ENCODE measurements around the gene PRPF40B.
A peak's percentile ranks its signal among the peaks of the same experiment; 100 is the strongest.
"Not testable (repeated sequence)": the region's sequence is repeated elsewhere in the genome, so short reads cannot be mapped to it uniquely, and the experiment has no call there.

PRPF40B gene

DNA sequence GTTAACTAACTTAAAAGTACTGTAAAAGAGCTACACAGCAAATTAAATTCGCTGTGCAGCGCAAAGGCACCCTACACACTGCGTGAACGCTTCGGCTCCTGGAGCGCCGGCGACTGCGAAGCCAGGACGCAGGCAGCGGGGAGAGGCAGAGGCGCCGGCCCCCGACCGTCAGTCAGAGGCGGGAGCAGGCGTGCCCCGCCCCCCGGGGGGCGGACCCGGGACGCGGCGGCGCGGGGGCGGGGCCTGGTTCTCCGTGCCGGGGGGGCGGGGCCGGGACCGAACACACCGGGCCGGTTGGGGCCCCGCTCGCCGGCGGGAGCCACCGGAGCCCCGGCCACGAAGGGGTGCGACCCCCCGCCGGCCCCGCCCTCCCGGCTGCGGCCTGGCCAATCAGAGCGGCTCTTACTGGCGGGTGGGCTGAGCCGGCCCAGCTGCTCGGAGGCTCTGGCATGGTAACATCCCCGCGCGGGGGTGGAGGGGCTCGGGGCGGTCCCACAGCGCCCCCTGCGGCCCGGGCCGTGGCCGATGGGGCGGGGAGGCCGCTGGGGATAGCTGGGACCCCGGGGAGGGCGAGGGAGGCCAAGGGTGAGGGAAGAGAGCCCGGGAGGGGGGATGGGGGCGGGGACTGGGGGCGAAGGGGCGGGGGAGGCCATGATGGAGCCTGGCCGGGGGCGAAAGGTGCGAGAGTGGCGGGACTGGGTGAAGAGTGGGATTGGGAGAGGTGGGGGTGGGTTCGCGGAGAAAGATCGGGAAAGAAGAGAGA is at the start of gene PRPF40B:
PRPF40B (plus strand) TSS at position 420 of the 763 bp plus-strand sequence; CDS start at position 450, 30 bp downstream.
- peak; percentile 49 for DNase-seq

- DNase-seq: no peak
Observed at GRCh38 chr12:49577589-49578315, 45.6 kb upstream of the PRPF40B start.

GRCh38 chr12:49578471-49579112 is 44.8 kb upstream of the PRPF40B start:
- no peak for DNase-seq

DNA sequence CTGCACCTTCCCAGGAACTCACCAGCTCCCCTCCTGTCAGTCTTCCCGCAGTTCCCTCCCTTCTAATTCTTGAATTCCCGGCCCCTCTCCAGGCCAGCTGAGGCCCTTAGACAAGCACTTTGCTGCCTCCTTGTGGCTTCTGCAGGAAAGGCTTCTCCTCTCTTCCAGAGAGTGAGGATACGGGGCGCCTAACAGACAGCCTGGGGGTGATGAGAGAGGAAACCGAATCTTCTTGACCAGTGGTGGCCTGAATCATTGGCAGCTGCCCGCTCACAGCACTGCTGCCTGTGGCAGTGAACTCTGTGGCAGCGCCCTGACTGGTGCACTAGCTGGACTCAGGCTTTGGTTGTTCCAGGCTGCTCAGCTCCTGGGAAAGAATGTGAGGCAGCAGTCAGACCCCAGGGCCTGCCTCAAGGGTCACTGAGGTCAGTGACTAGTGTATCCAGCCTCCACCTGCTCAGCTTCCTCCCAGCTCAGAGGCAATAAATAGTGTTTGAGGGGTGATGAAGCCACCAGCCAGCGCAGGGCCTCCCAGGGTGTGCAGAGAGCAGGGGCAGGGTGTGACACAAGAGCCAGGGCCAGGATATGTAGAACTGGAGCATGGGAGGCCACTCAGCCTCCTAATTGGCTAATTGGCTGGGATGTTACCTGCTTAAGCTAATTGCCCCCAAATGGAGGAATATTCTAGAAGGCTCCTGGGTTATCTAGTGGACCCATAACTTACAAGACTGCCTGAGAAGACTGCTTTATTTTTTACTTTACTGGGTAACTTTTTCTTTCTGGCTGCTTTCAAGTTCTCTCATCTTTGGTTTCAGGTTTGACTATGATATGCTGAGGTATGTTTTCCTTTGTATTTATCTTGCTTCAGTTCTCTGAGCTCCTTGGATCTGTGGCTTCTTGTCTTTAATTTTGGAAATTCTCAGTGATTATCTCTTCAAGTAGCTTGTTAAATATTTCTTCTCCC is 42.5 kb upstream of the PRPF40B start:
- peak; percentile 82 for DNase-seq

- no peak for DNase-seq
Observed at GRCh38 chr12:49582201-49582600, 41.2 kb upstream of the PRPF40B start.

- no peak for DNase-seq
Observed at GRCh38 chr12:49582850-49583249, 40.5 kb upstream of the PRPF40B start.

DNA sequence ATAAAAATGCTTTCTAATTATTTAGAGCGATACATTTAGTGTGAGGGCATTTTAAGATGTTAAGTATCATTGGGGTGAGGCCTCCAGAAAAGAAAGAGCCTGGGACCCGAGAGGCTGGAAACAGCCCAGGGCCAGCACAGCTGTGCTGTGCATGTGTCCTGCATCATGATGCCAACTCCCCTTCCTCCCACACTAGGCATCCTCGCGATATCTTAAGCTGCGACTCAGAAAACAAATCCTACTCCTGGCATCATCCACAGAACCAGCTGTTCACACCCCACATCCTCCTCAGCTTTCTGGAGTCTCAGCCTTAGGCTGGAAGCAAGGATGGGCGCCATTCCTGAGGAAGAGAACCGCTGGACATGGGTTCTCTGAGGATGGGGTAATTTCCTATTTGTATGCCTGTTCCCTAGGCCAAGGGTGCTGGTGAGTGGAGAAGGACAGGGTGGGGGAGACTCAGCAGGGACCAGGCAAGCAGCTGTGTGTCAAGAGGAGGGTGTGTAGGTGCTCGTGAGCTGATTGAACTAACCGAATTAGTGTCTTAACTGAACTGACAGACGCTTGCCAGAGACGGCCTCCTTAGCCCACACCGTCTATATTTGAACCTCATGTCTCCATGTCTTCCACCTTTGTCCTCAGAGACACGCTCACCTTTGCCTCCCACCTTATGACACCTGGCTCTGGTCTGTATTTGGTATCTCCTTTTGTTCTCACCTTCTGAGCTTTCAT is 39.8 kb upstream of the PRPF40B start:
- DNase-seq: no peak

DNA sequence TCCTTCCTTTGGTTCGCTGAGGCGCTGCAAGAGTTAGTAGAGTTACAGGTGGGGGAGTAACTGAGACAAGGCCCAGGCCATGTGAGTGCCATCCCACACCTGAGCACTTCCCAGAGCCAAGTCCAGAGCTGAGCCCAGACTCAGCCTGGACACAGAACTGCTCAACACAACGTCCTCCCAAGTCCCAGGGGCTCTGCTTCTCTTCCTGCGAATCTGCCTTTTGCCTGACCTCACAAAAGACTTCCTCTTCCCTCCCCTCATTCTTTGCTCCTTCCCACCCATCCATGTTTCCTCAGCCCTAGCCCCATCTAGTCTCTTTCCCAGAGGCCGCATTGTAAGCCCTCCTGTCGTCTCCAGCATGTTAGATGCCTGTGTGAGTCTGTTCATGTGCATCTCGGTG is 38.8 kb upstream of the PRPF40B start:
- no peak for DNase-seq

DNA sequence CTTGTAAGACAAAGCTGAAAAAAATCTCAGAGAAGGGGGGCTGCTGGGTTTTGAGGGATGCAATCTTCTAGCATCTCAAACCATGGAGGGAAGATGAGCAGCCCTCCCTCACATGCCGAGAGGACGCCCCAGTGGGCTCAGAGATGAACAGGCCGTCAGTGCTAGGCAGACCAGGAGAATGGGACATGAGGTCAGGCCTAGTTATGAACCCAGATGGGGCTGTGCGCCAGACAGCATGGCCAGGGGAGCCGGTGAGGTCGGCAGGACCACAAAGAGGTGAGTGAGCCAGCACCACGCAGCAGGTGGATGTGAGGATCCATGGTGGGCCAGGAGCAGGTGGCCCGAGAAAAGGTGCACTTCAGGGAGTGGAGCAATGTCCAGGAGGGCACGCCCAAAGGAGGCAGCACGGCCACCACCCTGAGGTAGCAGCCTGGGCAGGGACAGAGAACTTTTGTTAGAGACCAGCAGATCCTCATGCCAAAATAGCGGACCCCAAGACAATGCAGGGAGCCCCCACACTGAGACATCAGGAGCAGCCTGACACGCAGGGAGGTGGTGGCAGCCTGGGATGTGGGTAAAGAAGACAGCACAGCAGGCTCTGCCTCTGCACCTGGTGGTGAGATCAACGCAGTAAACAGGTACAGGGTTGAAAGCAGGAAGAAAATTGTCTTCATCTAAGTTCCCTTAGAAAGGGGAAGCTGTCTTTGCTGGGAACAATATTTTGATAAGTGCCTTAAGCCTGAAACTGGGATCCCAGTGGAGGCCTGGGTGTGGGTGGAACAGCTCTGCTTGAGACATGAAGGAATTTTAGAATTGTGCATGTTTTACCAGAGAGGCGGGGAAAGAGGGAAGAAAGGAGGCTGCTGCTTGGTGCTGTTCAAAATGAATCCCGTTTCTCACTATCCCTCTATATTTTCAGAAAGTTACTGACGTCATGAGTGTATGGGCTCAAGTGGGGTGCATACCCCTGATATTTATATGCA is 37.6 kb upstream of the PRPF40B start:
- no peak for DNase-seq

GRCh38 chr12:49587174-49587908 is 36.0 kb upstream of the PRPF40B start:
- DNase-seq: no peak

- no peak for DNase-seq
Observed at GRCh38 chr12:49588281-49588680, 35.1 kb upstream of the PRPF40B start.

DNA sequence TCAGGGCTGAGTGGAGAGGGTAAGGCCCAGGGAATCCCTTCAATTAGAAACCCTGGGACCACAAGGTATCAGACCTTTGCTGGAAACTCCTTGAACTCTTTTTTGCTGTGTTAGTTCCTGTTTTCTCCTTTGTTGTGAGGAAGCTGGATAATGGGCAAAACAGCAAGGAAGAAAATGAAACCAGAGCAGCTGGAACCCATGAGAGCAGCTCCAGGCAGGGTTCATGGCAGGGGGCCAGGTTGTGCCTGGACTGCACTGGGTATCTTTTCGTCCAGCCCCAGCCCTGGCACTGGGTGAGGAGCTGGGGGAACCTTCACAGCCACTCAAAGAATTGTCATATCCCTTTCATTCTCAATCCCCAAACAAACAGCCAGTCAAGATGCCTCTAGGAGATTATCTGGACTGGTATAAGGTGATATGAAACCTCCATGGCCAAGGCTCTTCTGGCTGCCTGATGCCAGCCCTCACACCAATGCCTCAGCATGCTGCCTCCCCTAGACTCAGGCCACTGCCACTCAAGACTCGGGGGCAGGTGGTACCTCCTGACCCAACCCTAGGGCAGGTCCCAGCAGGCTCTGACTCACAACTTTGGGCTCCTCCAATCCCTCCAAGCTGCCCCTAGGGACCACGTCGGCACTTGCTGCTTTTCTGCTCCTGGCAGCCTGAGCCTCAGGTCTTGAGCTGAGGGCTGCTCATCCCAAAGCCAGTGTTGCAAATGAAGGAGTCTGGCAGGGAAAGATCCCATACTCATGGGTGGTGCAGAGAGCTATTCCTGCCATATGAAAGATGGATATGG is 34.4 kb upstream of the PRPF40B start:
- no peak for DNase-seq

- no peak for DNase-seq
Observed at GRCh38 chr12:49598527-49598926, 24.8 kb upstream of the PRPF40B start.

GRCh38 chr12:49599961-49600360 is 23.4 kb upstream of the PRPF40B start:
- no peak for DNase-seq

GRCh38 chr12:49603721-49604120 is 19.6 kb upstream of the PRPF40B start:
- DNase-seq: no peak

- DNase-seq: no peak
Observed at GRCh38 chr12:49604856-49605255, 18.5 kb upstream of the PRPF40B start.

GRCh38 chr12:49605539-49605938 is 17.8 kb upstream of the PRPF40B start, which contains the start of gene FAM186B:
Gene FAM186B (minus strand): TSS chr12:49605639. CDS start chr12:49605477, 162 bp downstream.
- not testable (repeated sequence) for DNase-seq

DNA sequence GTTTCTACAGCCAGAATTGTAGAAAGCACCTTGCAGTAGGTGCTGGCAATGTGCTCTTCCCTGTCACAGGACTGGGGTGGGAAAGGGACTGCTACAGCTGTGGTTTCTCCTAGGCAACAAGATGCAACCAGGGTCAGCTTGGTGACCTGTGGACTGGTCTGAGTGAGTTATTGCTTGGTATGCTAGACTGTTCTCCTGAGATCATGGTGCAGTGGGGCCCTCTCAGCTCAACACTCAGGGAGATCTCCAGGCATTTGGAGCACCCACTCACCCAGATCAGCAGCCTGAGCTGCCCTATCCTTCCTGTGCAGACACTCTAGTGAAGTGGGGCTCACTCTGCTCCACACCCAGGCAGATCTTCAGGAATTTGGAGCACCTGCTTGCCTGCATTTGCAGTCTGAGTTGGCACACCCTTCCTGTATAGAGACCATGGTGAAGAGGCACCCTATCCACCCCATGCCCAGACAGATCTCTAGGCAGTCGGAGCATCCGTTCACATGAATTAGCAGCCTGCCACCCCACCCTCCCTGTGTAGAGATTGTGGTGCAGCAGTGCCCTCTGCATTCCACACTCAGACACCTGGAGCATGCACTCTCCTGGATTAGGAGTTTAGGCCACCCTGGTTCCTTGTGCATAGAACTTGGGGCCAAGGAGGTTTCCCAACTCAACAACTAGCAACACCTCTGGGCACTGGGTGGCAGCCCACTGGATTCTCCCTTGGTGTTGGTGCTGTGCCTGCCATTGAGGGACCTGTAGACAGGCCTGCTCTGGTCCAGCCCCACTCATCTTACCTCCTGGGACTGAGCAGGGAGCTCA is 14.1 kb upstream of the PRPF40B start:
- DNase-seq: no peak

Data from NCI-H187 treated with DMSO at 0.1 percent for 48 hours (cell line).